Measurements from ENCODE around the gene MOV10L1.

MOV10L1 gene

GRCh38 chr22:50058061-50058905 lies 31.5 kb upstream of the MOV10L1 start, which contains the start of gene TTLL8:
Gene TTLL8, minus strand, starts transcription at chr22:50058298.
- DNase-seq (ENCODE audit: low read depth) = no peak
- no peak within 1 kb of the TSS for H3K4me3 ChIP-seq (ENCODE audit: low read depth, low read length)

GRCh38 chr22:50058906-50059880 lies 30.6 kb upstream of the MOV10L1 start:
- DNase-seq (ENCODE audit: low read depth) = no peak
- no peak overlapping the region for H3K4me3 ChIP-seq (ENCODE audit: low read depth, low read length)

GRCh38 chr22:50059881-50060262 lies 29.9 kb upstream of the MOV10L1 start:
- no peak overlapping the region for H3K4me3 ChIP-seq (ENCODE audit: low read depth, low read length)
- DNase-seq (ENCODE audit: low read depth) = no peak

GRCh38 chr22:50060441-50061140 lies 29.2 kb upstream of the MOV10L1 start:
- H3K4me3 ChIP-seq (ENCODE audit: low read depth, low read length) = no peak overlapping the region
- no peak for DNase-seq (ENCODE audit: low read depth)

GRCh38 chr22:50061141-50061823 lies 28.5 kb upstream of the MOV10L1 start:
- no peak overlapping the region for H3K4me3 ChIP-seq (ENCODE audit: low read depth, low read length)
- DNase-seq (ENCODE audit: low read depth) = no peak

GRCh38 chr22:50061824-50062355 lies 27.9 kb upstream of the MOV10L1 start:
- no peak overlapping the region for H3K4me3 ChIP-seq (ENCODE audit: low read depth, low read length)
- no peak for DNase-seq (ENCODE audit: low read depth)

GRCh38 chr22:50062509-50063135 lies 27.2 kb upstream of the MOV10L1 start:
- no peak overlapping the region for H3K4me3 ChIP-seq (ENCODE audit: low read depth, low read length)
- DNase-seq (ENCODE audit: low read depth) = no peak

GRCh38 chr22:50063589-50064393 lies 26.0 kb upstream of the MOV10L1 start:
- no peak for DNase-seq (ENCODE audit: low read depth)
- no peak overlapping the region for H3K4me3 ChIP-seq (ENCODE audit: low read depth, low read length)

GRCh38 chr22:50064453-50064852 lies 25.4 kb upstream of the MOV10L1 start:
- H3K4me3 ChIP-seq (ENCODE audit: low read depth, low read length) = no peak overlapping the region
- no peak for DNase-seq (ENCODE audit: low read depth)

- H3K4me3 ChIP-seq (ENCODE audit: low read depth, low read length) = no peak overlapping the region
- DNase-seq (ENCODE audit: low read depth) = no peak
These were observed 22.6 kb upstream of the MOV10L1 start for GRCh38 chr22:50067244-50067643.

GRCh38 chr22:50068096-50068495 lies 21.7 kb upstream of the MOV10L1 start:
- DNase-seq (ENCODE audit: low read depth) = no peak
- H3K4me3 ChIP-seq (ENCODE audit: low read depth, low read length) = no peak overlapping the region

GRCh38 chr22:50070366-50070765 lies 19.4 kb upstream of the MOV10L1 start:
- no peak overlapping the region for H3K4me3 ChIP-seq (ENCODE audit: low read depth, low read length)
- DNase-seq (ENCODE audit: low read depth) = no peak

GRCh38 chr22:50071432-50072166 lies 18.2 kb upstream of the MOV10L1 start:
- no peak for DNase-seq (ENCODE audit: low read depth)
- H3K4me3 ChIP-seq (ENCODE audit: low read depth, low read length) = no peak overlapping the region

- H3K4me3 ChIP-seq (ENCODE audit: low read depth, low read length) = no peak overlapping the region
- DNase-seq (ENCODE audit: low read depth) = no peak
These were observed 17.6 kb upstream of the MOV10L1 start for GRCh38 chr22:50072167-50072555.

GRCh38 chr22:50072714-50073538 lies 16.9 kb upstream of the MOV10L1 start:
- no peak for DNase-seq (ENCODE audit: low read depth)
- no peak overlapping the region for H3K4me3 ChIP-seq (ENCODE audit: low read depth, low read length)

GRCh38 chr22:50074056-50074455 lies 15.8 kb upstream of the MOV10L1 start:
- DNase-seq (ENCODE audit: low read depth) = no peak
- H3K4me3 ChIP-seq (ENCODE audit: low read depth, low read length) = no peak overlapping the region
